ENCODE data around the gene PLPPR3. TPM values are rescaled to one million over a fixed set of nuclear protein-coding genes. Genes with fewer than 3 reads are reported as not detected.

The PLPPR3 gene
- total RNA-seq, 1 donor from 2014 or later, result not detected

DNA sequence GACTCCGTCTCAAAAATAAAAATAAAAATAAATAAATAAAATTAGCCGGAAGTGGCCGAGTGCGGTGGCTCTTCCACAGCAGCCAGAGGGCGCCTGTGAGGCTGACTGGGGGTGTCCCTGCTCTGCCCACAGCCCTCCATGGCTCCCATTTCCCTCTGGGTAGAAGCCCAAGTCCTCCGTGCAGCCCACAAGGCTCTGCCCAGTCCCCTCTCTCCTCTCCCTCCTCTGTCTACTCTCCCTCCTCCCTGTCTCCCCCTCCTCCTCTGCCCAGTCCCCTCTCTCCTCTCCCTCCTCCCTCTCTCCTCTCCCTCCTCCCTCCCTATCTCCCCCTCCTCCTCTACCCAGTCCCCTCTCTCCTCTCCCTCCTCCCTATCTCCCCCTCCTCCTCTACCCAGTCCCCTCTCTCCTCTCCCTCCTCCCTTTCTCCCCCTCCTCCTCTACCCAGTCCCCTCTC, 50.4 kb downstream of the PLPPR3 start:
- H3K4me3 ChIP-seq (ENCODE audit: low read depth, low read length), result no peak overlapping the region
- TF ChIP-seq, protein P1, sequence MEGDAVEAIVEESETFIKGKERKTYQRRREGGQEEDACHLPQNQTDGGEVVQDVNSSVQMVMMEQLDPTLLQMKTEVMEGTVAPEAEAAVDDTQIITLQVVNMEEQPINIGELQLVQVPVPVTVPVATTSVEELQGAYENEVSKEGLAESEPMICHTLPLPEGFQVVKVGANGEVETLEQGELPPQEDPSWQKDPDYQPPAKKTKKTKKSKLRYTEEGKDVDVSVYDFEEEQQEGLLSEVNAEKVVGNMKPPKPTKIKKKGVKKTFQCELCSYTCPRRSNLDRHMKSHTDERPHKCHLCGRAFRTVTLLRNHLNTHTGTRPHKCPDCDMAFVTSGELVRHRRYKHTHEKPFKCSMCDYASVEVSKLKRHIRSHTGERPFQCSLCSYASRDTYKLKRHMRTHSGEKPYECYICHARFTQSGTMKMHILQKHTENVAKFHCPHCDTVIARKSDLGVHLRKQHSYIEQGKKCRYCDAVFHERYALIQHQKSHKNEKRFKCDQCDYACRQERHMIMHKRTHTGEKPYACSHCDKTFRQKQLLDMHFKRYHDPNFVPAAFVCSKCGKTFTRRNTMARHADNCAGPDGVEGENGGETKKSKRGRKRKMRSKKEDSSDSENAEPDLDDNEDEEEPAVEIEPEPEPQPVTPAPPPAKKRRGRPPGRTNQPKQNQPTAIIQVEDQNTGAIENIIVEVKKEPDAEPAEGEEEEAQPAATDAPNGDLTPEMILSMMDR (IDR thresholded peaks at IDR 0.05; ENCODE audit: insufficient read depth, low read length, severe bottlenecking), result peak; percentile 62
- no peaks in the 10 kb centered on the region for H3K27me3 ChIP-seq (ENCODE audit: control insufficient read depth, insufficient read depth, low read length)
- peak; percentile 21 for DNase-seq (ENCODE audit: low read depth)
- H3K36me3 ChIP-seq (ENCODE audit: control insufficient read depth, insufficient read depth, low read length), result no peaks in the 10 kb centered on the region
- FAIRE-seq, result no peak

DNA sequence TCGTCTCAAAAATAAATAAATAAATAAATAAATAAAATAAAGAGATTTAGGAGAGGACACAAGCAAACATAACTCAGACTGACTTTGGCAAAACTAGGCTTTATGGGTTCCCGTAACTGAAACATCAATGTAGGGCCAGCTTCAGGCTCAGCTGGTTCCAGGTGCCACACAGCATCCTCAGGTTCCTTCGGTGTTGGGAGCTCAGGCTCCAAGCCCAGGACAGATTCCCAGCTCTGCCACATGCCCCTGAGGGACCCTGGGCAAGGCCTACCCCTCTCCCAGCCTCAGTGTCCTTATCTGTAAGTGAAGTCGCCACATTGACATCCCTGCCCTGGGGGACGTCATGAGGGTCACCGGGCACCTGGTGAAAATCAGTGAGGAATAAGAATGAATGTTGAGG, 52.1 kb downstream of the PLPPR3 start:
- TF ChIP-seq, protein P1 (IDR thresholded peaks at IDR 0.05; ENCODE audit: insufficient read depth, low read length, severe bottlenecking), result no peak
- H3K36me3 ChIP-seq (ENCODE audit: control insufficient read depth, insufficient read depth, low read length), result no peaks in the 10 kb centered on the region
- H3K27me3 ChIP-seq (ENCODE audit: control insufficient read depth, insufficient read depth, low read length), result no peaks in the 10 kb centered on the region
- DNase-seq (ENCODE audit: low read depth) (no peak), FAIRE-seq (no peak)
- no peak overlapping the region for H3K4me3 ChIP-seq (ENCODE audit: low read depth, low read length)

DNA sequence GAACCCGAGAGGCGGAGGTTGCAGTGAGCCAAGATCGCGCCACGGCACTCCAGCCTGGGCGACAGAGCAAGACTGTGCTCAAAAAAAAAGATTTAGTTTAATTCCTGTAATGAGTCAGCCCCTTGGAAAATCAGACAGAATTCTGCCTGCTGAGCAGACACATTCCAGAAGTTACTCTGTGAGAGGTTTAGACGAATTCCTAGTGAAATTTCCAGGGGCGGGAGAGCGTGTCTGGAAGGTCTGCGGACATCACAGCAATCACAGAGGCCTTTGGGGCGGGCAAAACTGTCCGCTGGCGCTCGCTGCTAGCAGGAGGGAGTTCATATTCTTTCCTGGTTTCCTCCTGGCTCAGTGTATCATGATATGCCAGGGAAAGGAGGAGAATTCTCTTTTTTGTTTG, 53.3 kb downstream of the PLPPR3 start:
- no peak for FAIRE-seq
- TF ChIP-seq, protein P1 (IDR thresholded peaks at IDR 0.05; ENCODE audit: insufficient read depth, low read length, severe bottlenecking), result no peak
- Histone ChIP-seq H3K36me3 (ENCODE audit: control insufficient read depth, insufficient read depth, low read length) (peaks cover 5% of the 10 kb centered on the region), H3K27me3 (ENCODE audit: control insufficient read depth, insufficient read depth, low read length) (no peaks in the 10 kb centered on the region), H3K4me3 (ENCODE audit: low read depth, low read length) (no peak overlapping the region)
- peak; percentile 17 for DNase-seq (ENCODE audit: low read depth)

DNA sequence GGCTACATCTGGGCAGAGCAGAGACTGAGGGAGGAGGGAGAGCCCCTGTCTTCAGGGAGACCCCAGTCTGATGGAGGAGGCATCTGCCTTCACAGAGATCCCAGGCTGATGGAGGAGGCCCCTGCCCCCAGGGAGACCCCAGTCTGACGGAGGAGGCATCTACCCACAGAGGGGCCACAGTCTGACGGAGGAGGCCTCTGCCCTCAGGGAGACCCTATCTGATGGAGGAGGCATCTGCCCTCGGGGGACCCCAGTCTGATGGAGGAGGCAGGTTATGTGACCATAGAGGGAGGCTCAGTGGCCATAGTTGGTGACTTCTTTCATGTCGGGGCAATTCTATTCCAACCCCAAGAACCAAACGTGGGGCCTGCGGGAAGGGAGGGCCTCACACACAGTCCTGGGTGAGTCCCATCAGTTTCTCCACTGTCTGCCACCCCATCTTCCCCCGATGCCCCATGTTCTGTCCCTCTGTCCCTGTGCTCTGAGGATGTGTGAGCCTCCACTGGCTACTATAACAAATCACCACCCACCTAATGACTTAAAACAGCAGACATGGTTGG, 56.5 kb downstream of the PLPPR3 start:
- DNase-seq (ENCODE audit: low read depth) (no peak), FAIRE-seq (no peak)
- H3K4me3 ChIP-seq (ENCODE audit: low read depth, low read length), result no peak overlapping the region
- H3K36me3 ChIP-seq (ENCODE audit: control insufficient read depth, insufficient read depth, low read length), result peaks cover 15% of the 10 kb centered on the region
- H3K27me3 ChIP-seq (ENCODE audit: control insufficient read depth, insufficient read depth, low read length), result no peaks in the 10 kb centered on the region
- TF ChIP-seq, protein P1 (IDR thresholded peaks at IDR 0.05; ENCODE audit: insufficient read depth, low read length, severe bottlenecking), result no peak

DNA sequence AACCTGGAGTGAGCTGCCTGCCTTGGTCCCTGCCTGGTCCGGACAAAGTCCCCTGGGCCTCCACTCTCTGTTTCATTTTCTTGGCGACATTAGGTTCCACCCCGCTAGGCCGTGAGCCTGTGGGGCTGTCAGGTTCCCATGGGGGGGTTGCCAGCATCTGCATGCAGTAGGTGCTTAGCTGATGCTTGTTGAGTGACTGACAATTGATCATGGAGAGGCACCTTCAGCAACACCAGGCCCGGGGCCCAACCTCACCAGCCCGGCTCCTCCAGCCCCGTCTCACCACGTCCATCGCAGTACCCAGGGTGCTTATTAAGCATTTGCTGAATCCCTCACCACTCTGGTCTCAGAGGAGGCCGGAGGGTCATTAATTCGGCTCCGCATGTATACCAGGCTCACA, 57.5 kb downstream of the PLPPR3 start:
- peaks cover 21% of the 10 kb centered on the region for H3K36me3 ChIP-seq (ENCODE audit: control insufficient read depth, insufficient read depth, low read length)
- FAIRE-seq, result no peak
- TF ChIP-seq, protein P1 (IDR thresholded peaks at IDR 0.05; ENCODE audit: insufficient read depth, low read length, severe bottlenecking), result no peak

DNA sequence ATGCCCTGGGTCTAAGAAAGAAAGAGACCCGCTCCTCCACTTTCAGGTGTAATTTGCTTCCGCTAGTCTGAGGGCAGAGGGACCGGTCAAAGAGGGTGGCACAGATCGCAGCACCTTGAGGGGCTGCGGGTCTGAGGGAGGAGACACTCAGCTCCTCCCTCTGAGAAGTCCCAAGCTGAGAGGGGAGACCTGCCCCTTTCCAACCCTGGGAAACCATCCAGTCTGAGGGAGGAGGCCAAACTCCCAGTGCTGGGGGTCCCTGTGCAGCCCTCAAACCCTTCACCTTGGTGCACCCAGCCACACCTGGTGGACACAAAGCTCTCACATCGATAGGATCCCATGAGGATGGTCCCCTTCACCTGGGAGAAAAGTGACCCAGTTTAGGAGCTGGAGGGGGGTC, 57.9 kb downstream of the PLPPR3 start:
- TF ChIP-seq, protein P1 (IDR thresholded peaks at IDR 0.05; ENCODE audit: insufficient read depth, low read length, severe bottlenecking), result no peak
- H3K36me3 ChIP-seq (ENCODE audit: control insufficient read depth, insufficient read depth, low read length), result peaks cover 21% of the 10 kb centered on the region
- H3K4me3 ChIP-seq (ENCODE audit: low read depth, low read length), result no peak overlapping the region
- FAIRE-seq, result no peak
- H3K27me3 ChIP-seq (ENCODE audit: control insufficient read depth, insufficient read depth, low read length), result no peaks in the 10 kb centered on the region
- no peak for DNase-seq (ENCODE audit: low read depth)

More for the DNA sequence above, 57.5 kb downstream of the PLPPR3 start:
- DNase-seq (ENCODE audit: low read depth), result no peak
- Histone ChIP-seq H3K4me3 (ENCODE audit: low read depth, low read length) (no peak overlapping the region), H3K27me3 (ENCODE audit: control insufficient read depth, insufficient read depth, low read length) (no peaks in the 10 kb centered on the region)

Measured in bronchial epithelial cell (primary cell).